EL (cell line): ENCODE results near the gene RAB7A.
A peak's percentile ranks its signal among the peaks of the same experiment; 100 is the strongest.
"Not testable (repeated sequence)": the region's sequence is repeated elsewhere in the genome, so short reads cannot be mapped to it uniquely, and the experiment has no call there.

Experiments used
- DNase-seq: peaks from one replicate; pipeline ENCODE4 v3.0.0-alpha.2; 2016

RAB7A gene

DNA sequence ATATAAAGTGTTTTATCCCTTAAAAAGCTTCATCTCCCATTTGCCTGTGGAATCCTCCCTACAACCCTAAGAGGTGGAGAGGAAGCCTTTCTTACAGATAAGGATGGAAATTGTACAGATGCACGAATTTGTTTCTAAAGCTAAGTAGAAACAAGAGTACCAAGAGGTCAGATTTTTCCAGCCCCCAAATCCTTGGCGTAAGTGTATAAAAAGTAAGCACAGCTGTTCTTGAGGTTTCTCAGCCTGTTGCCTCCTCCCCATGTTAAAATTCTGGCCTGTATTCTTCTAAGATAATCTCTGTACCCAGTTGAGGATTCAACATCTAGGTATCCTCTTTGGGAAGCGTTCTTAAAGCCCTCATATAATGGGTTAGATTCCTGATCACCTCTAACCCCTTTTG is 34.9 kb downstream of the RAB7A start:
- no peak for DNase-seq

- DNase-seq: no peak
Measured at GRCh38 chr3:128761392-128761791, 35.4 kb downstream of the RAB7A start.

GRCh38 chr3:128763967-128764366 is 38.0 kb downstream of the RAB7A start:
- no peak for DNase-seq

DNA sequence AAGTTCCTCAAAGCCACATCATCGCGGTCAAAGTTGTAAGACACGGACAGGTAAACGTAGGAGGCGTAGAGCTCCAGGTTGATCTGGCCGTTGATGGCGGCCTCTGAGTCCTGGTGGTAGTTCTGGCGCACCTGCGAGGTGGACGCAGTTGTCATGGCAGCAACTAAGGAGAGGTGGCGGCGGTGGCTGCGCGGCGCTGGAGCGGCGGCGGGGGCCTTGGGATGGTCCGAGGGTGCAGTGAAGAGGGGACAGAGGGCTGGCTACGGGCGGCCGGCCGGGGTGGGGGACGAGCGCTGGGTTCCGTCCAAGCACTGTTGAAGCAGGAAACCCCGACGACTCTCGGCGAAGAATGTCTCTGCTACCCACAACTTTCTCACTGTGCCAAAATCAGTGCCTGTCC is 38.9 kb downstream of the RAB7A start:
- DNase-seq: no peak

GRCh38 chr3:128767094-128767750 is 41.2 kb downstream of the RAB7A start:
- DNase-seq: no peak

DNA sequence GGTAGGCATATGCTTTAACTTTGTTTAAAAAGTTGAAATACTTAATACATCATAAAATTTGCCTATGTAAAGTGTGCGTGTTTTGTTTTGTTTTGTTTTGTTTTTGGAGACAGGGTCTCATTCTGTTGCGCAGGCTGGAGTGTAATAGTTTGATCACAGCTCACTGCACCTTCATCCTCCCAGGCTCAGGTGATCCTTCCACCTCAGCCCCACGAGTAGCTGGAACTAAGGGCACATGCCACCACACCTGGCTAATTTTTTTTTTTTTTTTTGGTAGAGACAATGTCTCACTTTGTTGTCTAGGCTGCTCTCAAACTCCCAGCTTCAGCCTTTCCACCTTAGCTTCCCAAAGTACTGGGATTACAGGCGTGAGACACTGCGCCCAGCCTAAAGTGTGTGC is 42.5 kb downstream of the RAB7A start:
- no peak for DNase-seq

DNA sequence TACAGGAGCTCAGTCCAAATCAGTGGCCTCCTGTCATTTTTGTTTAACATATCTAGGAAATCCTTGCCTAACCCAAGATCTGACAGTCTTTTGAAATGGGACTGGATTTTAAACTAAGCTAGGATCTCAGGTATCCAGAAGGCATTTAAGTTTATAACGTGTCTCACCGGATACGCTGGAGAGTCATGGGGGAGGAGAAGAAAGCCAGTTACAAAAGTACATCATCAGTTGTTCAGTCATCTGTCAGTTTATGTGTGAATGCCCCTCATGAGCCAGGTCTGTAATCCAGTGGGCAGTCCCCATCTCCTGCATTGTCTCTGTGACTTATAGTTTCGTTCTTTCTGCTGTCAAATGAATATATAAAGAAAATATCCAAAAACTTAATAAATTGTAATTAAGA is 44.4 kb downstream of the RAB7A start:
- no peak for DNase-seq

- DNase-seq: not testable (repeated sequence)
Measured at GRCh38 chr3:128773189-128773588, 47.2 kb downstream of the RAB7A start.

DNA sequence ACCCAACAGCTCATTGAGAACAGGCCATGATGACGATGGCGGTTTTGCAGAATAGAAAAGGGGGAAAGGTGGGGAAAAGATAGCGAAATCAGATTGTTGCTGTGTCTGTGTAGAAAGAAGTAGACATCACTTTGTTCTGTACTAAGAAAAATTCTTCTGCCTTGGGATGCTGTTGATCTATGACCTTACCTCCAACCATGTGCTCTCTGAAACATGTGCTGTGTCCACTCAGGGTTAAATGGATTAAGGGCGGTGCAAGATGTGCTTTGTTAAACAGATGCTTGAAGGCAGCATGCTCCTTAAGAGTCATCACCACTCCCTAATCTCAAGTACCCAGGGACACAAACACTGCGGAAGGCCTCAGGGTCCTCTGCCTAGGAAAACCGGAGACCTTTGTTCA is 47.6 kb downstream of the RAB7A start:
- not testable (repeated sequence) for DNase-seq

GRCh38 chr3:128775241-128775640 is 49.3 kb downstream of the RAB7A start:
- no peak for DNase-seq

- no peak for DNase-seq
Measured at GRCh38 chr3:128775906-128776542, 50.0 kb downstream of the RAB7A start.

- DNase-seq: no peak
Measured at GRCh38 chr3:128780101-128780837, 54.3 kb downstream of the RAB7A start.

- no peak for DNase-seq
Measured at GRCh38 chr3:128781164-128781563, 55.2 kb downstream of the RAB7A start.

DNA sequence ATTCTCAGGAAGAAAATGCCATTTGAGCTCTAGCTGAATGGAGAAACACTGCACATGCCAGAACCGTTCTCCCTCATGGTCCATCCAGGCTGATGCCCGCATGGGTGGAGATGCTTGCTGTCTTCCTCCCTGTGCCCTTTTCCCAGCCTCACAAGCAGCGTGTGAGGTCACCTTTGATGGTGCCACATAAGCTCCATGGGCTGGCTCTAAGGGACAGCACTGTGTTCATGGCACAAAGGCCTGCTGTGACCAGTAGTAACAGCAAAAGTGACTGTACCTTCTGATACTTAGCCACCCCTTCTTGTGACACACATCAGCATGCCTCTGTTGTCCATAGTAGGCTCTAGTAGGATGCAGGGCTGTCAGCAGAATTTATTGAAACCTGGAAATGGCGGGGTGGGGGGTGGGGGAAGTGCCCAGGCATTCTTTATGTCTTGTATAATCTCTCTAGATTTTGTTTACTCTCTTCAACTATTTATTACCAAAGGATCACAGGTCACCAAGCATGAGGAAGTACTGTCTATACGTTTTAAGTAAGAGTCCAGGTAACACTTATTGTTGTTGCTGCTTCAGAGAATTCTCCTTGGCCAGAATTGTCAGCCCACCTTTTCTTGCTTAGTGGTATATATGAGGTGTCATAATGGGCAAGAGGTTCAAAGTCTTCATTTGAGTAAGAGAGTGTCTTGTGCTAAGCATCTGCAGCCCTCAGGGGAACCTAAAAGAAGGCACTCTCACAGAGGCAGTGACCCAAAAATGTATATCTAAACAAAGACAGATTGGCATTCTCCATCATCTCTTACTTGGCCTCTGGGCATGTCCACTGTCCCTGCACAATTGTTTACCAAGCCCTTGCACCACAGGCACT is 56.5 kb downstream of the RAB7A start:
- DNase-seq: no peak

- no peak for DNase-seq
Measured at GRCh38 chr3:128783774-128784173, 57.8 kb downstream of the RAB7A start.

GRCh38 chr3:128784232-128784631 is 58.2 kb downstream of the RAB7A start:
- no peak for DNase-seq

- DNase-seq: no peak
Measured at GRCh38 chr3:128784843-128785242, 58.9 kb downstream of the RAB7A start.

GRCh38 chr3:128786434-128787020 is 60.5 kb downstream of the RAB7A start:
- peak; percentile 44 for DNase-seq

DNA sequence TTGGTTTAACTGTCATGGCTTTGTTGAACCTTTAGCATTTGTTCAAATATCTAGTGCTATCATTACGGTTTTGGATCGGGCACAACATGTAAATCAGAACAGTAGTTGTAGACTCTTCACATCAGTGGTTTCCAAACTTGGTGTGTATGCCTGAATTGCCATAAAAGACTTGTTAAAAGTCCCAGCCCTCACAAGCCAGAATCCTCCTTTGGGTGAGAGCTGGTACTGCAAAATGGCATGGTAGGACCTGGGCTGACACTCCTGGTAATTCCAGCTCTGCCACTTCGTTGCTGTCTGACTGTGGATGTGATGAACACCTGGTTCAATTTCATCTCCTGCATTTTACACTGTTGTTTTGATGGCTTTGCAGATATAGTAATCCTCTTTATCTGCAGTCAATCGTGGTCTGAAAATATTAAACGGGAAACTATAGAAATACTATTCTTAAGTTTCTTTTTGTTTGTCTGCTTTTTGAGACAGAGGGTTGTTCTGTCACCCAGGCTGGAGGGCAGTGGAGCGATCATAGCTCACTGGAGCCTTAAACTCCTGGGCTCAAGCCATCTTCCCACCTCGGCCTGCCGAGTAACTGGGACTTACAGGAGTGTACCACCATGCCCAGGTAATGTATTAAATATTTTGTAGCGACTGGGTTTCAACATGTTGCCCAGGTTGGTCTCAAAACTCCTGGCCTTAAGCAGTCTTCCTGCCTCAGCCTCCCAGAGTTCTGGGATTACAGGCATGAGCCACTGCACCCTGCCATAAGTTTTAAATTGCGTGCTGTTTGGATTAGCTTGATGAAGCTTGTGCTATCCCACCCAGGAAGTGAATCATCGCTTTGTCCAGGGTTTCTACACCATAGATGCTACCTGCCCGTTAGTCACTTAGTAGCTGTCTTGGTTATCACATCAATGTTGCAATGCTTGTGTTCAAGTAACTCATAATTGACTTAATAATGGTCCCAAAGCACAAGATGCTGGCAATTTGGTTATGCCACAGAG is 61.6 kb downstream of the RAB7A start:
- peak; percentile 84 for DNase-seq

DNA sequence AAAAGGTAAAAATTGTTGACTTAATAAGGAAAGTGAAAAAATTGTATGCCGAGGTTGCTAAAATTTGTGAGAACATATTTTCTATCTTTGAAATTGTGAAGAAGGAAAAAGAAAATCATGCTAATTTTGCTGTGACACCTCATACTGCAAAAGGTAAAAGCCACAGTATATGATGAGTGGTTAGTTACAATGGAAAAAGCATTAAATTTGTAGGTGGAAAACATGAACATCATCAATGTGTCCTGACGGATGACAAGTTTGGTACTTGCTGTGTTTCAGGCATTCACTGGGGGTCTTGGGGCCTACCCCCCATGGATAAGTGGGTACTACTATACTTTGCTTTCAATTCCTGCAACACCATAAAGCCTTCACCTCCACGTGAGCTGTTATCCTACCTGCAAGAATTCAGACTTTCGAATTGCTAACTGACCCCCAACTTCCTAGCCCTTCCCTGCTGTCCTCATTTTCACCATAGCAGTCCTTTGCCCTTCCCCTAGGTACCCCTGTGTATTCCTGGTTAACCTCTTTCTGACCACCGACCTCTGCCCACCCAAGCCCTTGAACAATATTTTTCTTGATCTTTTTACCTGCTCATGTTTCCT is 62.4 kb downstream of the RAB7A start:
- no peak for DNase-seq
